ENCODE measurements around the gene CEACAM16.

- TF ChIP-seq FOXM1 (IDR thresholded peaks at IDR 0.05; ENCODE audit: borderline replicate concordance) (no peak), TARDBP (IDR thresholded peaks at IDR 0.05) (no peak)
Observed at GRCh38 chr19:44740351-44740824, 41.4 kb downstream of the CEACAM16 start.

All from HEK293T (cell line).